KBM-7 (cell line): ENCODE measurements around the gene TRAP1.
"Not testable (repeated sequence)": the region's sequence is repeated elsewhere in the genome, so short reads cannot be mapped to it uniquely, and the experiment has no call there.

ENCODE experiments used
- DNase-seq: peaks from one replicate; pipeline ENCODE4 v3.0.0-alpha.2; 2015
- in situ Hi-C: fragments of 300-500 bp; cut with MboI; formaldehyde crosslinking; loops from 2 replicates; pipeline ENCODE4 v1.14.3; 2020; ENCODE audit warnings: low sequenced_read_pairs, low pct_unique_long_range_greater_than_20kb, mixed read lengths

TRAP1 gene

DNA sequence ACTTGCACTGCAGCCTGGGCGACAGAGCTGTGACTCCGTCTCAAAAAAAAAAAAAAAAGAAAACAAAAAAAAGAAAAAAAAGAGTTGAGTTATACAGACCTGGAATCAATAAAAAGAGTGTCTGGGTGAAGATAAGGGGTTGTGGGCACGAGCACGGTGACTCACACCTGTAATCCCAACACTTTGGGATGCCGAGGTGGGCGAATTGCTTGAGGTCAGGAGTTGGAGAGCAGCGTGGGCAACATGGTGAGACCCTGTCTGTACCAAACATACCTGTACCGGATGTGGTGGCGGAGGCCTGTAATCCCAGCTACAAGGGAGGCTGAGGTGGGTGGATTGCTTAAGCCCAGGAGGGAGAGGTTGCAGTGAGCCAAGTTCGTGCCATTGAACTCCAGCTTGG lies 1.3 kb upstream of the TRAP1 start:
- DNase-seq: no peak
- in situ Hi-C loops: no loop called here

DNA sequence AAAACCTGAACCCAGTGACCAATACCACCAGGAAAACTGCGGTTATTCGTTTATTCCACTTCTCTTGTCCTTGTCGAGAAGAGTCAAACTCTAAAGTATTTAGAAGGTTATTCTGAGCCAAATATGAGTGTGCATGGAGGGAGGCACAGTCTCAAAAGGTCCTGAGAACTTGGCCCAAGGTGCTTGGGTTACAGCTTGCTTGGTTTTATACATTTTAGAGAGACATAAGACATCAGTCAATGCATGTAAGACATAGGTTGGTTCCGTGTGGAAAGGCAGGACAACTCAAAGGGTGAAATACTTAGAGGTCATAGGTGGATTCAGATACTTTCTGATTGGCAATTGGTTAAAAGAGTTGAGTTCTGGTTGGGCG lies 681 bp upstream of the TRAP1 start:
- no peak for DNase-seq
- in situ Hi-C loops: no loop called here

DNA sequence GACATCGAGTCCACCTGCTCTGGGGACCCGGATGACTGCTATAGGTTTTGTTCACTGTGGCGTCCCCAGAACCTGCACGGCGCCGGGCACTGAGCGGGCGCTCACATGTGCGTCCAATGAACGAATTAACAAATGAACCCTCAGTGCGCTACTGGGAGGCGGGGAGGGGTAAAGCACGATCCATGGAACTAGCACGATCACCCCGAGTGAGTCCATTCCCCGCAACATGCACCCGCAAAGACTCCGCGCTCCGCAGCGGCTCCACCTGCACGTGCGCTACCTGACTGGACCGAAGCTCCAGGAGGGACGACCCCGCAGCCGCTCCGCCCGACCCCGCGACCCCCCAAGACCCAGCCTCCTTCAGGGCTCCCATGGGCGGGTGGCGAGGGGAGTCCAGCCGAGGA lies 491 bp downstream of the TRAP1 start:
- DNase-seq: peak; percentile 32
- in situ Hi-C loops: no loop called here

DNA sequence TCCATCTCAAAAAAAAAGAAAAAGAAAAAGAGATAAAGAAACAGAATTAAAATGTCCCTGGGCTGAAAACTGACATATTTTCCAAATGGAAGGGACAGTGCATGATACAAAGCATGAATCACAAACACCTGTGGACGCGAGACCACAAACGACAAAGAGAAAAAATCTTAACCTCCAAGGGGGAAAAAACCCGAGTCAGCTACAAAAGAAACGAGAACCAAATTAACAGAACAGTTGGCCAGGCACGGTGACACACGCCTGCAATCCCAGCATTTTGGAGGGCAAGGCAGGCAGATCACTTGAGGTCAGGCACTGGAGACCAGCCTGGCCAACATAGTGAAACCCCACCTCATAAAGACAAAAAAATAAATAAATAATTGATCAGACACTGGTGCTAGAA lies 1.9 kb downstream of the TRAP1 start:
- no peak for DNase-seq
- in situ Hi-C loops: no loop called here

DNA sequence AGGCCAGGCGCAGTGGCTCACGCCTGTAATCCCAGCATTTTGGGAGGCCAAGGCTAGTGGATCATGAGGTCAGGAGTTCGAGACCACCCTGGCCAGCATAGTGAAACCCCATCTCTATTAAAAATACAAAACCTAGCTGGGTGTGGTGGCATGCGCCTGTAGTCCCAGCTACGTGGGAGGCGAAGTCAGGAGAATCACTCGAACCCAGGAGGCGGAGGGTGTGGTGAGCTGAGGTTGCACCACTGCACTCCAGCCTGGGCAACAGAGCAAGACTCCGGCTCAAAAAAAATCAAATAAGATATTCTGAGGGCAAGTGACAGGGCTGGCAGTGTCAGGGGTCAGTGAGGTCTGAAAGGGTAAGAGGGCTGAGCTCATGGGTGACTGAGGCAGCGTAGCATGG lies 2.9 kb downstream of the TRAP1 start:
- in situ Hi-C loops, DNase-seq: not testable (repeated sequence)

DNA sequence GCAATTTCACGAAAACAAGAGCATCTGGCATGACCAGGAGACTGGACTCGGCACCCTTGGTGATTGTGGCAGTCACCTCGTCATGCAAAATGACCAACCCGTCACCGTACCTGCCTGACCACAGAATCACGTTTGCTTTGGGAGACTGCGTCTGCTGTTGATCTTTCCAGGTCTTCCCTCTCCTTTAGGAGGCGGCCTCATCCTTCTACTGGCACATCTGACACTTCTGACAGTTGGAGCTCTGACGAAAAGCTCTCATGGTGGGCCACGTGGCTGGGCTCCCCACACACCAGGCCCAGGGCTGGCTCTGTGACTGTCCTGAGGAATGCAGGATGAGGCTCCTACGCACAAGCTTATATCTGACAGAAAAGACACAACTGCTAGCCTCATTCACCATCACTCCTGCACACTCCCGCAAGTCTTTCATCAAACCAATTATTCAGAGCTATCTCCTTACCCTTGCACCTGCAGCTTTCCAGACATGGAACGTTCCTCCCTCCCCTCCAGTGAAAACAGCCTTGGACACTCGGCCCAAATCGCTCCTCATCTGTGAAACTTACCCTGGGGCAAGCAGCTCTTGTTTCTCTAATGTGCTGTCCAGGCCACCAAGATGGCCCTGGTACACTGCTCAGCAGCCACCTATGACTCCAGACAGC lies 3.6 kb downstream of the TRAP1 start:
- in situ Hi-C loops: no loop called here
- DNase-seq: no peak

DNA sequence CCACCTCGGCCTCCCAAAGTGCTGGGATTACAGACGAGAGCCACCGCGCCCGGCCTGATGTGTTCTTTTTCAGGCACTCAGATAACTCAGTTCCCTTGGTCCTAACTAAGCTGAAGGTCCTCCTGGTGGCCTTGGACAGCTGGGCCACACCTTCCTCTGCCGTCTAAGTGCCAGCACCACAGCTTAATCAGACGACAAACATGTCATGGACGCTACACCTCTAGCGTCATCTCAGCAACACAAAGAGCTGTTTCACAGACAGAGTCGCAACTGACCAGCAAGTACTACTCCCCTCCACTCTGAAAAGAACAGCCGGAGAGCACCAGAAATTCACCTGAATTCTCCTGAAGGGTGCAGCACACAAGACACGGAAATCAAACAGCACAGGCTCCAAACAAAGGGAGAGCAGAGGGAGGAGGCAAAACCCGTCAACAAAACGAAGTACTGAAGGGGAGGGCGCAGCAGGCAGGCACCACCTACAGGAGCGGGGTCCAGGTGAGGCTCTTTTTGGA lies 4.4 kb downstream of the TRAP1 start:
- in situ Hi-C loops: no loop called here

DNA sequence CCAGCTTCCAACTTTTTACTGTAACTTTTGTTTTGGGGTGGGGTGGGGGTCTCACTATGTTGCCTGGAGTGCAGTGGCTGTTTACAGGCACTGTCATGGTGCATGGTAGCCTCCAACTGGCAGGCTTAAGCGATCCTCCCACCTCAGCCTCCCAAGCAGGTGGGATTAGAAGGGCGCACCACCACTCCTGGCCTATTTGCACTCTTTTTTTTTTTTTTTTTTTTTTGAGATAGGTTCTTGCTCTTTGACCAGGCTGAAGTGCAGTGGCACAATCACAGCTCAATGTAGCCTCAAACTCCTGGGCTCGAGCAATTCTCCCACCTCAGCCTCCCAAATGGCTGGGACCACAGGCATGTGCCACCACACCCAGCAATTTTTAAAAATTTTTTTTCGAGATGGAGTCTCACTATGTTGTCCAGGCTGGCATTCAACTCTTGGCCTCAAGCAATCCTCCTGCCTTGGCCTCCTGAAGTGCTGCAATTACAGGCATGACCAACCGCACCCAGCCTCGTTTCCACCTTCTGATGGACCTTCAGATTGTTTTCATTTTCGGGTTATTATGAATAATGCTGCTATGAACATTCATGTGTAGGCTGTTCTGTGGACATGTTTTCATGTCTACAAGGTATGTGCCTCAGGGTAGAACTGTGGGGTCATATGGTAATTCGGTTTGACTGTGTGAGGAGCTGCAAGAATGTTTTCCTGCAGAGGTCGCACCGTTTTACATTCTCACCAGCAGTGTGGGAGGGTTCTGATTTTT lies 10.9 kb downstream of the TRAP1 start:
- in situ Hi-C loops: no loop called here
- no peak for DNase-seq

More for the DNA sequence above, 4.4 kb downstream of the TRAP1 start:
- no peak for DNase-seq

DNA sequence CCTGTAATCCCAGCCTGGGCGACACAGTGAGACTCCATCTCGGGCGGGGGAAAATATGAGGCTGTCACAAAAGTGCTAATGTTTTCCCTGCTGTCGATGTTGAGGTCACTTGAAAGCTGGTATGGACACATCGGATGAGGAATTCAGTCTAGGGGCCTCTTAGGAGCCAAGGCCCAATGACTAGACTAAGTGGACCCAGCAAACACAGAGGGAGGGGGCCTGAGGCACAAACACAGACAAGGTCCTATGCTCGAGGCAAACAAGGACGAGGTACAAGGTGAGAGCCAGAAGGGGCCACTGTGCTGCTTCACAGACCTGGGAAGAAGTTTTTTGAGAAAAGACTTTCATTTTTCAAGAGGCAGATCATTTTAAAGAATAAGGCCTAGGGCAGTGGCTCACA lies 15.2 kb downstream of the TRAP1 start:
- DNase-seq: no peak
- in situ Hi-C loops: no loop called here

DNA sequence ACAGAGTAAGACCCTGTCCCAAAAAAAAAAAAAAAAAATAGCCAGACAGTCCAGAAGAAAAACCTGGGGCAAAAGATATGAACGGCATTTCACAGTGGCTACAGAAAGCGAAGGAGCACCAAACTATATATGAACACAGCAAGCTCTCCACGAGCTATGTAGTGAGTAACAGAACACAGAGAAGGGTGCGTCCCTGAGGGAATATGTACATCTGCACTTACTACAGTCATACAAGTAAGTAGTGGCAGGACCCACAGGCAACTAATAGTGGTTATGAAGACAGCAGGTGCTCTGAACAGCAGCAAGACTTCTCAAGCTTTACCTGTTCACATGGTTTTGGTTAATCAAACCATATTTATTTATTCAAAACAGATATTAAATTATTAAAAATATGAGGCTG lies 15.8 kb downstream of the TRAP1 start:
- DNase-seq: no peak
- in situ Hi-C loops: no loop called here

DNA sequence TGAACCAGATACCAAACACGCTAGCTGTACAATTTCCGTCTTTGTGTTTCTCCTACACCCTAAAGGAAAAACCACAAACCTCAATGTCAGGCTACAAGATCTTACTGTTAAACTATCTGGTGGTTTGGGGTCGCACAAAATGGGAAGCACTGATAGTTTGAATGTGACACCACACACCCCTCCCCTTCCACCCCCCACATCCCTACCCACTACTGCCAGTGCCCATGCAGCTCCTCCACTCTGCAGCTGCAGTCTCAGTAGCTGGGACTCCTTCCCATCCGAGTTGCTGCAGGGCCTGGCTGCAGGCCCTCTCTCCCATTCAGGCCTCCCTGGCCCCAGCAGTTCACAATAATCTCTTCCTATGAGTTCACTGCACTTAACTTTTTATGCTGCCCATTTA lies 18.4 kb downstream of the TRAP1 start:
- DNase-seq: peak; percentile 87
- in situ Hi-C loops: no loop called here

DNA sequence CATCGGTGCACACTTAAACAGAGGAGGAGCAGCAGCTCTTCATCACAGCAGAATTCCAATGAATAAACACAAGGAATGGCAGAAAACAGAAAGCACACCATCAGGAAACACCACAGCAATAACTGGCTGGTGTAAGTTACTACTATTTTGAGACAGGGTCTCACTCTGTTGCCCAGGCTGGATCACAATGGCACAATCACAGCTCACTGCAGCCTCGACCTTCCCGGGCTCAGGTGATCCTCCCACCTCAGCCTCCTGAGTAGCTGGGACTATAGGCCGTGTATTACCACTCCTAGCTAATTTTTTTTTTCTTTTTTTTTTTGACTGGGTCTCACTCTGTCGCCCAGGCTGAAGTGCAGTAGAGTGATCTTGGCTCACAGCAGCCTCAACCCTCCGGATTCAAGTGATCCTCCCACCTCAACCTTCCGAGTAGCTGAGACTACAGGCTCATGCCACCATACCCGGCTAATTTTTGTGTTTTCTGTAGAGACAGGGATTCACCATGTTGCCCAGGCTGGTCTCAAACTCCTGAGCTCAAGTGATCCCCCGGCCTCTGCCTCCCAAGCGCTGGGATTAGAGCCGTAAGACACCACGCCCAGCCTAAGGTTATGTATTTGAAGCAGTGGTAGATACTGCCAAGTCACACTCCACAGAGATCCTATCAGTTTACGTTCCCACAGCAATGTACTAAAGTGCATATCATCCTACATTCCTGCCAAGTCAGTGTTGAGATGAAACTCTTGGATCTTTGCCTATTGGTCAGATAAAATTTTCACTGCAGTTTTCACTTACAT lies 20.7 kb downstream of the TRAP1 start:
- in situ Hi-C loops: no loop called here
- no peak for DNase-seq

DNA sequence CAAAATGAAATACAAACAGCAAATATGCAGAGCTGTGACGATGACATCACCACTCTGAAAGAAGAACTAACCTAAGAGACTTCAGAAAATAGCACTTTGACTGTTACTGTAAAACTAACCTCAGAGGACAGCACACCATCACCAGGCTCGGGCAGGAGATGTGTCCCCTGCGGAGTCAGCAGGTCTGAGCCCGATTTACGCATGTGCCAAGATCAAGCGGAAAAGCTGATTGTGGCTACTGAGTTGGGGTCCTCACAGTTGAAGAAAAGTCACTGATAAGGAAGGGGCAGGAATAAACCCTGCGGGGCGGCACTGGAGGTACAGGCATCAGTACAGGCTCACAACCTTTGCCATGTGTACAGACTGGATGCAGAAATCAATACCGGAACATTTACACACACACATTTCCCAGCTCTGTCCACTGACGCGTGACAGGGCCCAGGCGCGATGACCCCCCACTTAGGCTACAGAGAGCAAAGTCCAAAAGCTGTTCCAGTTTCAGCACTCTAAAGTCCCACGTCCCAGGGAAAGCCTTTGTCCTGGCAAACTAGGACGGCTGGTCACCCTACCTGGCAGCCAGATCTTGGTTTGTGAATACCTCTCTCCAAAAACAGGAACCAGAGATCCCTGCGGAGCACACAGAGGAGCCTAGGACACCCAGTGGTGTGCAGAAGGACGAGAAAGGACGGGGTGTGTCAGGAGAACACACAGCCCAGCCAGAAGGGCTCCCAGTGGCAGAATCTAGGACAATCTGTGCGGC lies 21.5 kb downstream of the TRAP1 start:
- no peak for DNase-seq
- in situ Hi-C loops: no loop called here

DNA sequence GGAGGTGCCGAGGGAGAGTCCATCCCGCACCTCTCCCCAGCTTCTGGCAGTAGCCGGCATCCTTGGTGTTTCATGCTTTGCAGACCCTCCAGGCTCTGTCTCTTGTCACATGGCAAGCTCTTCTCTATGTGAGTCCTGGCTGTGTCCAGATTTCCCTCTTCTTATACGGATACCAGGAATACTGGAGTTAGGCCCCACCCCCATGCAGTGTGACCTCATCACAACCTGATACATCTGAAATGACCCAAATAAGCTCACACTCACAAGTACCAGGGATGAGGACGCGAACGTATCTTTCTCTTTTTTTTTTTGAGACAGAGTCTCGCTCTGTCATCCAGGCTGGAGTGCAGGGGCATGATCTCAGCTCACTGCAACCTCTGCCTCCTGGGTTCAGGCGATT lies 23.3 kb downstream of the TRAP1 start:
- in situ Hi-C loops: no loop called here
- DNase-seq: no peak

DNA sequence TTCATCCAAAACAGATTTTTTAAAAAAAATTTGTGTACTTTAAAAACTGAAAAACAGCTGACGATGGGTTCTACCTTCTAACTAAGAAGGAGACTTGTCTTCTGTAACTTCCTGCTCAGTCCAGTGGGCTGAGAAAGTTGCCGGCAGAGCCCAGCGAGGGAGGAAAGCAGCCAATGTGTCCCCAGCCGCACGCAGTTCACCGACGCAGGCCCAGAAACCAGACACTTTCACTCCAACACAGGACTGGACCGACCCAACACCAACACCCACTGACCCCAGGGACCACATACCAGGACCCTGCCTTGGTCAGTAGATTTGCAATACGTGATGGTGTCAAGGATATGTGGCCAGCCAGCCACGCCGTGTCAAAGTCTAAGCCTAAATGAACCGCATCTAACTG lies 25.6 kb downstream of the TRAP1 start:
- in situ Hi-C loops: no loop called here
- no peak for DNase-seq

DNA sequence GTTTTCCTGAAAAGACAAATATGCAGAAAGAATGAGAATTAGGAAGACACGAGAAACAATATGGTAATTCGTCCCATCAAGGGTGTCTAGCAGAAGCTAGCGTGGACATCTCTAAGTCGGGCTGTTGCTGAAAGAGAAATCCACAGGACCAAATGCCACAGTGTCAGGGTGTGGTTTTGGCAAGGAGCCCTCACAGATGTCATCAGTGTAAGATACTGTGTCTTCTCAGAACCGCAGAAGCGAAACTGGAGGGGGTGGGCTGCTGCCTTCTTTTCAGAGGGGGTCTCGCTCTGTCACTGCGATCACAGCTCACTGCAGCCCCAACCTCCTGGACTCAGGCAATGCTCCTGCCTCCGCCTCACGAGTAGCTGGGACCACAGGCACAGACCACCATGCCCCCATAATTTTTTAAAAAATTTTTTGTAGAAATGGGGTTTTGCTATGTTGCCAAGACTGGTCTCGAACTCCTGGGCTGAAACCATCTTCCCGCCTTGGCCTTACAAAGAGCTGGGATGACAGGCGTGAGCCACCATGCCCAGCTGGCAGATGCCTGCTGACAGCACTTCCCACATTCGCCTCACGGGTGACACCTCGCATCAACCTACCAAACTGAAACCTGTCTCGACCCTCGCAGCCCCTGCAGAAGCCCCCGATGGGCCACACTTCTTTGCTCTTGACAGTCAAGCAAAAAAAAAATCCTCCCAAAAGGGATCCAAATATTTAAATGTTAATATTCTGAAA lies 26.2 kb downstream of the TRAP1 start:
- in situ Hi-C loops: no loop called here
- no peak for DNase-seq

DNA sequence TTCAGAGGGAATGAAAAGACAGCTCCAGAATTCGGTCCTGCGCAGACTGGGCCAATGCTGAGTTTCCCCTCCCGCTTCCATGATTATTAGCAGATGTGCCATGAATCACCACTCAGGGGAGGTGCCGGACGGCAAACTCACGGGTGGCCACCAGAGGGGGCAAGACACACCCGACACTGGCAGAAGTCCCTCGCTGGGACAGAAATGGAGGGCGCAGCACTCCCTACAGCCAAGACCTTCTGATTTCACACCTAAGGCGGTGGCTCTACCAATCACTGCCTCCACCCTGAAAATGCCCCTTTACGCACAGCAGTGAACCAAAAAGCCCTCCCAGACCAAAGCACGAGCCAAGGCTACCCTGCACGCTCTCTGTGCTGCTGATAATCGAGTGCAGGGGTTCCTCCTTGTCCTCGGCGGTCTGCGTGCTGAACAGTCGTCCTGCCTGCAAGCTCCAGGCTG lies 26.8 kb downstream of the TRAP1 start:
- in situ Hi-C loops: no loop called here
- DNase-seq: peak; percentile 83

DNA sequence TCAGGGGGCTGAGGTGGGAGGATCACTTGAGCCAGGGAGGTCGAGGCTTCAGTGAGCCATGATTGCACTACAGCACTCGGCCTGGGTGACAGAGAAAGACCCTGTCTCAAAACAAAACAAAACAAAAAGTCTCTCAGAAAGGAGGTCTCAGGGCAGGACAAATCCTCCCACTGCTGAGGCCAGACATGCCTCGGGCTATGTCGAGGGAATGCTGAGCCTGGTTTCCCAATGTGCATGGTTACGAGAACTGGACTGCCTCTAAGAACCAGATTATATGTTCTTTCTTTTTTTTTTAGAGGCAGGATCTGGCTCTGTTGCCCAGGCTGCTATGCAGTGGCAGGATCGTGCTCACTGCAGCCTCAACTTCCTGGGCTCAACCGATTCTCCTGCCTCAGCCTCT lies 27.6 kb downstream of the TRAP1 start:
- no peak for DNase-seq
- in situ Hi-C loops: no loop called here

DNA sequence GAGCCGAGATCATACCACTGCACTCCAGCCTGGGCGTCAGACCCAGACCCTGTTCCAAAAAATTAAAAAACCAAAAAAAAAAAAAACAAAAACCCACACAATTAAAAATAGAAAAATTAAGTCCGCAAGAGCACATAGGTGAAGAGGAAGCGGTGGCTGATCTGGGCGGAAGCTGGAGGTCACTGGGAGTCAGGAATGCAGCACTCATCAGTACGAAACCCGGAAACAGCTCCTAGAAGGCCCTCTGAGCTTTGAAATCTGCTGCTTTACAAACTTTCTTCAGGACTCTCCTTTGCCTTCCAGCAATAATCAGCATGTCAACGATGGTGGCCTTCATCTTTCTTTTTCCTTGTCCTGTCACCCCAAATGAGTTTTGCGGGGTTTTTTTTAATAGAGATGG lies 29.5 kb downstream of the TRAP1 start:
- DNase-seq: no peak
- in situ Hi-C loops: no loop called here
